K562 (cell line): ENCODE results near the gene KLF1. TPM values are rescaled to one million over a fixed set of nuclear protein-coding genes. Genes with fewer than 3 reads are reported as not detected.
A peak's percentile ranks its signal among the peaks of the same experiment; 100 is the strongest.

ENCODE experiments used
- CEBPG ChIP-seq, 3 experiments: fragments of 200-800 bp in 1 of 3; sonication (Bioruptor generic) in 1 of 3; sonication (generic) in 1 of 3; formaldehyde crosslinking in 1 of 3; IDR thresholded peaks in 2 of 3; conservative IDR thresholded peaks in 1 of 3; 2 replicates each; pipeline versions ENCODE4 v1.6.1 to v1.8.0; 2016 to 2022; ENCODE audit warnings: missing compliant biosample characterization in 2 of 3, missing genetic modification characterization in 2 of 3, mild to moderate bottlenecking in 1 of 3, missing genetic modification reagents in 1 of 3
- CTBP1 ChIP-seq: fragments of 450-650 bp; IDR thresholded peaks from 2 replicates; pipeline ENCODE4 v1.6.1; 2016; ENCODE audit warnings: borderline replicate concordance
- GABPB1 ChIP-seq: sonication (generic); formaldehyde crosslinking; IDR thresholded peaks from 2 replicates; pipeline ENCODE4 v1.8.0; 2022; ENCODE audit warnings: mild to moderate bottlenecking, missing genetic modification reagents
- GTF2F1 ChIP-seq: IDR thresholded peaks from 2 replicates; pipeline ENCODE4 v1.6.1; 2011; ENCODE audit warnings: low read depth, low read length, improper control_type of control experiment
- JUND ChIP-seq, 2 experiments: IDR thresholded peaks; 2 replicates in 1 of 2; 3 replicates in 1 of 2; pipeline ENCODE4 v1.6.1; 2011; ENCODE audit warnings: borderline replicate concordance in 2 of 2, low read depth in 2 of 2, low read length in 2 of 2, improper control_type of control experiment in 1 of 2, missing biosample characterization in 1 of 2, missing genetic modification characterization in 1 of 2, missing genetic modification reagents in 1 of 2
- KAT7 ChIP-seq: sonication (generic); formaldehyde crosslinking; IDR thresholded peaks from 2 replicates; pipeline ENCODE4 v1.8.0; 2022; ENCODE audit warnings: missing genetic modification reagents, mild to moderate bottlenecking, borderline replicate concordance
- KLF6 ChIP-seq: fragments of 250-450 bp; sonication (Bioruptor Pico); IDR thresholded peaks from 2 replicates; pipeline ENCODE4 v1.4.0; 2020; ENCODE audit warnings: mild to moderate bottlenecking, moderate library complexity, borderline replicate concordance
- POLR2H ChIP-seq: IDR thresholded peaks from 2 replicates; pipeline ENCODE4 v1.6.1; 2016; ENCODE audit warnings: missing genetic modification characterization, low read depth, mild to moderate bottlenecking, control low read depth, missing compliant biosample characterization, moderate library complexity
- RBBP5 ChIP-seq: fragments of 200-600 bp; sonication (generic); IDR thresholded peaks from 2 replicates; pipeline ENCODE4 v1.6.1; 2012; ENCODE audit warnings: borderline replicate concordance, mild to moderate bottlenecking, low read length, control low read depth, inconsistent platforms; ENCODE audit not compliant: insufficient read depth, poor library complexity, severe bottlenecking
- polyA plus RNA-seq, 8 experiments: library from polyadenylated mRNA; depleted of rRNA in 4 of 8; stranded (reverse) in 5 of 8; unstranded in 3 of 8; fragments of >200 nt; fragmentation: Nextera tagmentation in 2 of 8; fragmentation: Illumina TruSeq in 1 of 8; extraction: Ambion mirVana in 2 of 8; extraction: Trizol in 1 of 8; gene quantifications; 2 replicates each; pipeline versions ENCODE4 v1.2.1 to v1.2.3, GENCODE V29; 2011 to 2014; ENCODE audit warnings: inconsistent platforms in 1 of 8, missing spikeins in 1 of 8
- total RNA-seq, 7 experiments: library from RNA; depleted of rRNA in 6 of 7; stranded (reverse); fragments of >200 nt in 6 of 7; fragmentation: Illumina TruSeq in 2 of 7; extraction: Trizol in 2 of 7; gene quantifications; 2 replicates each; pipeline versions ENCODE4 v1.2.1 to v1.2.3, GENCODE V29; 2011 to 2021; ENCODE audit warnings: low replicate concordance in 1 of 7
- TF ChIP-seq, protein P1 (sequence below), 2 experiments: fragments of 200-800 bp in 1 of 2; sonication (Bioruptor generic) in 1 of 2; sonication (generic) in 1 of 2; formaldehyde crosslinking in 1 of 2; IDR thresholded peaks in 1 of 2; conservative IDR thresholded peaks in 1 of 2; 2 replicates each; pipeline versions ENCODE4 v1.5.0 to v1.6.1; 2016 to 2020; ENCODE audit warnings: missing compliant biosample characterization in 1 of 2, missing genetic modification characterization in 1 of 2, missing genetic modification reagents in 1 of 2
- TF ChIP-seq, protein P2 (sequence below): fragments of 450-650 bp; IDR thresholded peaks from 2 replicates; pipeline ENCODE4 v1.6.1; 2016; ENCODE audit warnings: borderline replicate concordance
- TF ChIP-seq, protein P3 (sequence below), 2 experiments: fragments of 250-450 bp in 1 of 2; fragments of 450-650 bp in 1 of 2; sonication (Bioruptor Pico) in 1 of 2; IDR thresholded peaks; 2 replicates each; pipeline versions ENCODE4 v1.6.1 to v1.8.0; 2016 to 2021; ENCODE audit warnings: mild to moderate bottlenecking in 2 of 2, moderate library complexity in 2 of 2, missing compliant biosample characterization in 1 of 2, missing genetic modification characterization in 1 of 2
- TF ChIP-seq, protein P4 (sequence below): sonication (generic); formaldehyde crosslinking; IDR thresholded peaks from 2 replicates; pipeline ENCODE4 v1.8.0; 2023; ENCODE audit warnings: mild to moderate bottlenecking, missing genetic modification reagents
- TF ChIP-seq, protein P5 (sequence below): fragments of 450-650 bp; formaldehyde crosslinking; IDR thresholded peaks from 2 replicates; pipeline ENCODE4 v1.4.0; 2020; ENCODE audit warnings: mild to moderate bottlenecking, mixed read lengths

KLF1 gene
- total and polyA plus RNA-seq, 9 of the 15 experiments (the other 6 are each of a cell fraction or from before 2014, with no cell fraction given) = 8.4 to 163 (median 47.3) TPM

DNA sequence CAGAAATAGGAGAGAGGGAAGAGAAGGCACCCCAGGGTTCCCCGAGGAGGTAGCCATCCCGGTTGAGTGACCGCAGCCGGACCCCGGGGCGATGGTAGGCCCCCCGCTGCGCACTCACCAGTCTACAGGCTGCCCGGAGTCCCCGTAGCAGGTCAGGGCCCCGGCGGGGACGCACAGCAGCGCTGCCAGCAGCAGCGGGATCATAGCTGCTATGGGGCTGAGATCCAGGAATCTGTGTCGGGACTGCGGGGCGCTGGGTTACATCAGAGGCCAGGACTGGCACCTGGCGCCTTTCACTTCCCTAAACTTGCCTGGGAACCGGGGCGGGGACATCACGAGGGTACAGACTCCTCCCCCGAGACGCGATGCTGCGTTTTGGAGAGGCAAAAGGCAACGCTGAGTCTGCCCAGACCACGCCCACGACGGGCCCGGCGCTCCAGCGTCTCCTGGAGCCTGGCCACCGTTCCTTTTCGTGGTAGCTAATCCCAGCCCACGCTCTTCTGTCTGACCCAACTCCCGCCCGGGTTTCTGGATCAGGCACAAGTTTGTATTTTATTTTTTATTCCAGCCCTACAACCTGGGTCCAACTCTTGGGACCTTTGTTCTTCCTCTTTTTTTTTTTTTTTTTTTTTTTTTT lies 5.7 kb downstream of the KLF1 start, which contains the start of gene DNASE2 (continued):
- TF ChIP-seq, protein P1, sequence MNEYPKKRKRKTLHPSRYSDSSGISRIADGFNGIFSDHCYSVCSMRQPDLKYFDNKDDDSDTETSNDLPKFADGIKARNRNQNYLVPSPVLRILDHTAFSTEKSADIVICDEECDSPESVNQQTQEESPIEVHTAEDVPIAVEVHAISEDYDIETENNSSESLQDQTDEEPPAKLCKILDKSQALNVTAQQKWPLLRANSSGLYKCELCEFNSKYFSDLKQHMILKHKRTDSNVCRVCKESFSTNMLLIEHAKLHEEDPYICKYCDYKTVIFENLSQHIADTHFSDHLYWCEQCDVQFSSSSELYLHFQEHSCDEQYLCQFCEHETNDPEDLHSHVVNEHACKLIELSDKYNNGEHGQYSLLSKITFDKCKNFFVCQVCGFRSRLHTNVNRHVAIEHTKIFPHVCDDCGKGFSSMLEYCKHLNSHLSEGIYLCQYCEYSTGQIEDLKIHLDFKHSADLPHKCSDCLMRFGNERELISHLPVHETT (CRISPR knock-in tag; conservative IDR thresholded peaks at IDR 0.05 in 1 of 2, IDR thresholded peaks at IDR 0.05 in 1 of 2) = peak in 1 of 2 experiments; percentile 72; a peak in 2 of 4 replicates
- TF ChIP-seq KLF6 = peak; percentile 1; the same call in 1 of the 2 replicates
- peak; percentile 68; the same call in 1 of the 2 replicates for TF ChIP-seq JUND (IDR thresholded peaks at IDR 0.05; ENCODE audit: borderline replicate concordance, low read depth, low read length)
- peak; percentile 16; the same call in 1 of the 3 replicates for TF ChIP-seq JUND (tag; IDR thresholded peaks at IDR 0.05; ENCODE audit: borderline replicate concordance, low read depth, low read length)
- peak; percentile 74 for TF ChIP-seq RBBP5
- TF ChIP-seq, protein P2, sequence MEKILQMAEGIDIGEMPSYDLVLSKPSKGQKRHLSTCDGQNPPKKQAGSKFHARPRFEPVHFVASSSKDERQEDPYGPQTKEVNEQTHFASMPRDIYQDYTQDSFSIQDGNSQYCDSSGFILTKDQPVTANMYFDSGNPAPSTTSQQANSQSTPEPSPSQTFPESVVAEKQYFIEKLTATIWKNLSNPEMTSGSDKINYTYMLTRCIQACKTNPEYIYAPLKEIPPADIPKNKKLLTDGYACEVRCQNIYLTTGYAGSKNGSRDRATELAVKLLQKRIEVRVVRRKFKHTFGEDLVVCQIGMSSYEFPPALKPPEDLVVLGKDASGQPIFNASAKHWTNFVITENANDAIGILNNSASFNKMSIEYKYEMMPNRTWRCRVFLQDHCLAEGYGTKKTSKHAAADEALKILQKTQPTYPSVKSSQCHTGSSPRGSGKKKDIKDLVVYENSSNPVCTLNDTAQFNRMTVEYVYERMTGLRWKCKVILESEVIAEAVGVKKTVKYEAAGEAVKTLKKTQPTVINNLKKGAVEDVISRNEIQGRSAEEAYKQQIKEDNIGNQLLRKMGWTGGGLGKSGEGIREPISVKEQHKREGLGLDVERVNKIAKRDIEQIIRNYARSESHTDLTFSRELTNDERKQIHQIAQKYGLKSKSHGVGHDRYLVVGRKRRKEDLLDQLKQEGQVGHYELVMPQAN = peak; percentile 68; the same call in 1 of the 2 replicates
- 0 out of 2 replicates have a peak, but pooled peaks have one; percentile 34 for TF ChIP-seq GTF2F1
- TF ChIP-seq, protein P3, sequence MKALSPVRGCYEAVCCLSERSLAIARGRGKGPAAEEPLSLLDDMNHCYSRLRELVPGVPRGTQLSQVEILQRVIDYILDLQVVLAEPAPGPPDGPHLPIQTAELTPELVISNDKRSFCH (CRISPR knock-in tag; IDR thresholded peaks at IDR 0.05) = no peak
- TF ChIP-seq, protein P3 (tag; IDR thresholded peaks at IDR 0.05) = no peak
- TF ChIP-seq, protein P4, sequence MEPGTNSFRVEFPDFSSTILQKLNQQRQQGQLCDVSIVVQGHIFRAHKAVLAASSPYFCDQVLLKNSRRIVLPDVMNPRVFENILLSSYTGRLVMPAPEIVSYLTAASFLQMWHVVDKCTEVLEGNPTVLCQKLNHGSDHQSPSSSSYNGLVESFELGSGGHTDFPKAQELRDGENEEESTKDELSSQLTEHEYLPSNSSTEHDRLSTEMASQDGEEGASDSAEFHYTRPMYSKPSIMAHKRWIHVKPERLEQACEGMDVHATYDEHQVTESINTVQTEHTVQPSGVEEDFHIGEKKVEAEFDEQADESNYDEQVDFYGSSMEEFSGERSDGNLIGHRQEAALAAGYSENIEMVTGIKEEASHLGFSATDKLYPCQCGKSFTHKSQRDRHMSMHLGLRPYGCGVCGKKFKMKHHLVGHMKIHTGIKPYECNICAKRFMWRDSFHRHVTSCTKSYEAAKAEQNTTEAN (CRISPR knock-in tag) = peak; percentile 71; the same call in 1 of the 2 replicates
- peak; percentile 60; the same call in 1 of the 2 replicates for TF ChIP-seq GABPB1 (CRISPR knock-in tag)
- peak; percentile 86 for TF ChIP-seq CTBP1
- TF ChIP-seq KAT7 (CRISPR knock-in tag) = peak; percentile 39; the same call in 1 of the 2 replicates
- peak; percentile 81 for TF ChIP-seq CEBPG (CRISPR knock-in tag; IDR thresholded peaks at IDR 0.05)
- peak in 1 of 2 experiments; percentile 75; a peak in 2 of 4 replicates for TF ChIP-seq CEBPG (tag; conservative IDR thresholded peaks at IDR 0.05 in 1 of 2, IDR thresholded peaks at IDR 0.05 in 1 of 2)
- TF ChIP-seq, protein P5, sequence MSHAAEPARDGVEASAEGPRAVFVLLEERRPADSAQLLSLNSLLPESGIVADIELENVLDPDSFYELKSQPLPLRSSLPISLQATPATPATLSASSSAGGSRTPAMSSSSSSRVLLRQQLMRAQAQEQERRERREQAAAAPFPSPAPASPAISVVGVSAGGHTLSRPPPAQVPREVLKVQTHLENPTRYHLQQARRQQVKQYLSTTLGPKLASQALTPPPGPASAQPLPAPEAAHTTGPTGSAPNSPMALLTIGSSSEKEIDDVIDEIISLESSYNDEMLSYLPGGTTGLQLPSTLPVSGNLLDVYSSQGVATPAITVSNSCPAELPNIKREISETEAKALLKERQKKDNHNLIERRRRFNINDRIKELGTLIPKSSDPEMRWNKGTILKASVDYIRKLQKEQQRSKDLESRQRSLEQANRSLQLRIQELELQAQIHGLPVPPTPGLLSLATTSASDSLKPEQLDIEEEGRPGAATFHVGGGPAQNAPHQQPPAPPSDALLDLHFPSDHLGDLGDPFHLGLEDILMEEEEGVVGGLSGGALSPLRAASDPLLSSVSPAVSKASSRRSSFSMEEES = peak; percentile 36; the same call in 1 of the 2 replicates
- TF ChIP-seq POLR2H (tag) = peak; percentile 83
